Parathyroid adenoma (tissue), 2 donors: Measurements from ENCODE around the gene RNU1-4.
"Not testable (repeated sequence)": the region's sequence is repeated elsewhere in the genome, so short reads cannot be mapped to it uniquely, and the experiment has no call there.

Experiments used
- H2AFZ ChIP-seq: fragments of 300-600 bp; sonication (generic); one replicate; pipeline ENCODE4 v1.7.0; 2017; ENCODE audit warnings: antibody characterized with exemption, mild to moderate bottlenecking
- H3K27ac ChIP-seq: fragments of 300-600 bp; sonication (generic); one replicate; pipeline ENCODE4 v1.7.0; 2017
- H3K27me3 ChIP-seq: fragments of 300-600 bp; sonication (generic); one replicate; pipeline ENCODE4 v1.7.0; 2017; ENCODE audit warnings: low read length; ENCODE audit not compliant: control insufficient read depth, insufficient read depth
- H3K36me3 ChIP-seq: fragments of 300-600 bp; sonication (generic); one replicate; pipeline ENCODE4 v1.7.0; 2017; ENCODE audit warnings: low read length; ENCODE audit not compliant: control insufficient read depth, insufficient read depth
- H3K4me1 ChIP-seq: fragments of 300-600 bp; sonication (generic); one replicate; pipeline ENCODE4 v1.7.0; 2017; ENCODE audit warnings: control low read depth
- H3K4me2 ChIP-seq: fragments of 300-600 bp; sonication (generic); one replicate; pipeline ENCODE4 v1.7.0; 2017; ENCODE audit warnings: low read length
- H3K4me3 ChIP-seq: fragments of 300-600 bp; sonication (generic); one replicate; pipeline ENCODE4 v1.7.0; 2017; ENCODE audit warnings: low read depth, low read length
- H3K79me2 ChIP-seq: fragments of 300-600 bp; sonication (generic); one replicate; pipeline ENCODE4 v1.7.0; 2017; ENCODE audit warnings: control low read depth
- H3K9ac ChIP-seq: fragments of 300-600 bp; sonication (generic); one replicate; pipeline ENCODE4 v1.7.0; 2017; ENCODE audit warnings: mild to moderate bottlenecking
- H3K9me3 ChIP-seq: fragments of 300-600 bp; sonication (generic); one replicate; pipeline ENCODE4 v1.7.0; 2017; ENCODE audit warnings: low read length; ENCODE audit not compliant: control insufficient read depth
- CTCF ChIP-seq: fragments of 300-600 bp; sonication (generic); IDR thresholded peaks from one replicate; pipeline ENCODE4 v1.7.0; 2017; ENCODE audit warnings: antibody characterized with exemption, mild to moderate bottlenecking
- donor health status: primary hyperparathyroidism.

RNU1-4 gene

GRCh38 chr1:16727190-16728111, 12.9 kb upstream of the RNU1-4 start:
- H3K36me3 ChIP-seq, result no peaks in the 10 kb centered on the region
- no peak overlapping the region for H2AFZ ChIP-seq
- no peaks in the 10 kb centered on the region for H3K27me3 ChIP-seq
- H3K4me2 ChIP-seq, result no peak overlapping the region
- H3K4me1 ChIP-seq, result no peaks in the 10 kb centered on the region
- no peaks in the 10 kb centered on the region for H3K9me3 ChIP-seq
- H3K79me2 ChIP-seq, result no peaks in the 10 kb centered on the region
- no peak overlapping the region for H3K27ac ChIP-seq
- H3K4me3 ChIP-seq, result no peak overlapping the region
- no peak for TF ChIP-seq CTCF
- no peak overlapping the region for H3K9ac ChIP-seq

- not testable (repeated sequence) for H3K27ac ChIP-seq, H3K4me1 ChIP-seq, H3K36me3 ChIP-seq, H3K9ac ChIP-seq, H3K9me3 ChIP-seq, H3K27me3 ChIP-seq, H3K4me3 ChIP-seq, H2AFZ ChIP-seq, H3K79me2 ChIP-seq, H3K4me2 ChIP-seq
Observed at GRCh38 chr1:16728243-16728949, 11.9 kb upstream of the RNU1-4 start.

- H3K4me1 ChIP-seq, H2AFZ ChIP-seq, H3K9me3 ChIP-seq, H3K4me2 ChIP-seq, H3K79me2 ChIP-seq, H3K4me3 ChIP-seq, H3K36me3 ChIP-seq, H3K9ac ChIP-seq, H3K27ac ChIP-seq, H3K27me3 ChIP-seq: not testable (repeated sequence)
Observed at GRCh38 chr1:16732254-16732896, 7.9 kb upstream of the RNU1-4 start.

- H3K79me2 ChIP-seq, H3K36me3 ChIP-seq, H3K9ac ChIP-seq, H3K4me1 ChIP-seq, H3K27me3 ChIP-seq, H3K4me3 ChIP-seq, H2AFZ ChIP-seq, H3K9me3 ChIP-seq, H3K4me2 ChIP-seq, H3K27ac ChIP-seq: not testable (repeated sequence)
Observed at GRCh38 chr1:16741230-16741629, 914 bp downstream of the RNU1-4 start.

- not testable (repeated sequence) for H3K9ac ChIP-seq, H3K9me3 ChIP-seq, H3K4me1 ChIP-seq, H3K27me3 ChIP-seq, H3K4me3 ChIP-seq, H2AFZ ChIP-seq, H3K27ac ChIP-seq, H3K36me3 ChIP-seq, H3K4me2 ChIP-seq, H3K79me2 ChIP-seq
Observed at GRCh38 chr1:16747660-16748059, 7.3 kb downstream of the RNU1-4 start.

- not testable (repeated sequence) for H3K4me3 ChIP-seq, H3K27me3 ChIP-seq, H3K36me3 ChIP-seq, H3K9me3 ChIP-seq, H3K4me2 ChIP-seq, H2AFZ ChIP-seq, H3K4me1 ChIP-seq, H3K27ac ChIP-seq, H3K9ac ChIP-seq, H3K79me2 ChIP-seq
Observed at GRCh38 chr1:16748710-16749109, 8.4 kb downstream of the RNU1-4 start.

GRCh38 chr1:16749910-16750888, 9.9 kb downstream of the RNU1-4 start:
- not testable (repeated sequence) for H3K36me3 ChIP-seq, H3K4me2 ChIP-seq, H3K9me3 ChIP-seq, H3K79me2 ChIP-seq, H3K27me3 ChIP-seq, H2AFZ ChIP-seq, H3K9ac ChIP-seq, H3K4me3 ChIP-seq, H3K27ac ChIP-seq, H3K4me1 ChIP-seq

GRCh38 chr1:16752770-16753169, 12.5 kb downstream of the RNU1-4 start:
- H3K36me3 ChIP-seq, H3K4me1 ChIP-seq, H3K79me2 ChIP-seq, H3K9ac ChIP-seq, H3K27me3 ChIP-seq, H2AFZ ChIP-seq, H3K4me3 ChIP-seq, H3K9me3 ChIP-seq, H3K4me2 ChIP-seq, H3K27ac ChIP-seq: not testable (repeated sequence)

- not testable (repeated sequence) for H3K9me3 ChIP-seq, H3K4me3 ChIP-seq, H3K9ac ChIP-seq, H3K79me2 ChIP-seq, H3K27ac ChIP-seq, H3K4me2 ChIP-seq, H3K27me3 ChIP-seq, H3K36me3 ChIP-seq, H2AFZ ChIP-seq, H3K4me1 ChIP-seq
Observed at GRCh38 chr1:16755385-16755784, 15.1 kb downstream of the RNU1-4 start.
